CD14-positive monocyte (primary cell): ENCODE results near the gene DLX4. TPM values are rescaled to one million over a fixed set of nuclear protein-coding genes. Genes with fewer than 3 reads are reported as not detected.
A peak's percentile ranks its signal among the peaks of the same experiment; 100 is the strongest.

Experiments
- DNase-seq, 3 donors: peaks; one replicate each; pipeline ENCODE4 v3.0.0-alpha.2; 2011 to 2022
- H2AFZ ChIP-seq: 2 replicates; pipeline ENCODE4 v1.6.0; 2012; ENCODE audit warnings: mild to moderate bottlenecking, low read depth, low read length, inconsistent platforms; ENCODE audit not compliant: insufficient read depth, poor library complexity, severe bottlenecking
- H3K27ac ChIP-seq, 2 donors: 1 replicate in 1 of 2; 2 replicates in 1 of 2; pipeline ENCODE4 v1.5.1; 2012 to 2013; ENCODE audit warnings: low read length in 2 of 2, control low read depth in 1 of 2, inconsistent platforms in 1 of 2, low read depth in 1 of 2, mild to moderate bottlenecking in 1 of 2
- H3K27me3 ChIP-seq, 2 donors: one replicate each; pipeline versions ENCODE4 v1.6.0 to v1.6.1; 2011 to 2013; ENCODE audit warnings: low read length in 2 of 2; ENCODE audit not compliant: control insufficient read depth in 2 of 2, insufficient read depth in 2 of 2
- H3K36me3 ChIP-seq, 2 donors: replicated peaks in 1 of 2; 1 replicate in 1 of 2; 2 replicates in 1 of 2; pipeline versions ENCODE4 v1.5.1 to v1.6.1; 2012 to 2013; ENCODE audit warnings: low read length in 2 of 2, control low read depth in 1 of 2, inconsistent platforms in 1 of 2, mild to moderate bottlenecking in 1 of 2; ENCODE audit not compliant: insufficient read depth in 2 of 2, control insufficient read depth in 1 of 2
- H3K4me1 ChIP-seq, 2 donors: 1 replicate in 1 of 2; 2 replicates in 1 of 2; pipeline versions ENCODE4 v1.5.1 to v1.6.1; 2012 to 2013; ENCODE audit warnings: low read length in 2 of 2, control low read depth in 1 of 2, inconsistent platforms in 1 of 2, mild to moderate bottlenecking in 1 of 2, moderate library complexity in 1 of 2; ENCODE audit not compliant: insufficient read depth in 2 of 2, control insufficient read depth in 1 of 2
- H3K4me2 ChIP-seq: replicated peaks from 2 replicates; pipeline ENCODE3; 2012; ENCODE audit warnings: low read length, moderate library complexity, mild to moderate bottlenecking; ENCODE audit not compliant: poor library complexity, severe bottlenecking; ENCODE audit errors: extremely low read depth
- H3K4me3 ChIP-seq, 3 experiments: fragments of 200-600 bp in 1 of 3; sonication (generic) in 1 of 3; replicated peaks in 1 of 3; 1 replicate in 2 of 3; 2 replicates in 1 of 3; pipeline ENCODE4 v1.5.1; 2011 to 2013; ENCODE audit warnings: low read length in 3 of 3, mild to moderate bottlenecking in 3 of 3, control low read depth in 2 of 3, low read depth in 2 of 3, inconsistent platforms in 1 of 3, moderate library complexity in 1 of 3
- H3K79me2 ChIP-seq: 2 replicates; pipeline ENCODE4 v1.6.0; 2012; ENCODE audit warnings: mild to moderate bottlenecking, control low read depth, inconsistent platforms, low read length, moderate library complexity; ENCODE audit not compliant: insufficient read depth
- H3K9ac ChIP-seq: 2 replicates; pipeline ENCODE4 v1.6.0; 2017; ENCODE audit warnings: low read length, mild to moderate bottlenecking; ENCODE audit not compliant: insufficient read depth, poor library complexity, severe bottlenecking
- H3K9me3 ChIP-seq, 2 donors: replicated peaks in 1 of 2; 1 replicate in 1 of 2; 2 replicates in 1 of 2; pipeline versions ENCODE4 v1.5.1 to v1.6.1; 2012 to 2013; ENCODE audit warnings: low read length in 2 of 2, control low read depth in 1 of 2; ENCODE audit not compliant: control insufficient read depth in 1 of 2, insufficient read depth in 1 of 2
- H4K20me1 ChIP-seq: 2 replicates; pipeline ENCODE4 v1.6.0; 2012; ENCODE audit warnings: mild to moderate bottlenecking, low read length, control low read depth, moderate library complexity; ENCODE audit not compliant: insufficient read depth
- H3K27ac Mint-ChIP-seq, 7 donors: one replicate each; pipeline ENCODE4 v1.8.0; 2020; ENCODE audit warnings: mild to moderate bottlenecking in 7 of 7, mixed read lengths in 7 of 7, moderate library complexity in 6 of 7, inconsistent platforms in 2 of 7
- H3K27me3 Mint-ChIP-seq, 3 donors: one replicate each; pipeline ENCODE4 v1.8.0; 2021 to 2022; ENCODE audit warnings: low read depth in 3 of 3, mild to moderate bottlenecking in 3 of 3, mixed read lengths in 3 of 3, moderate library complexity in 3 of 3, inconsistent platforms in 1 of 3
- H3K36me3 Mint-ChIP-seq, 2 donors: one replicate each; pipeline ENCODE4 v1.8.0; 2020; ENCODE audit warnings: mixed read lengths in 2 of 2, inconsistent platforms in 1 of 2, mild to moderate bottlenecking in 1 of 2
- H3K4me1 Mint-ChIP-seq: one replicate; pipeline ENCODE4 v1.8.0; 2020; ENCODE audit warnings: mild to moderate bottlenecking, mixed read lengths
- H3K4me3 Mint-ChIP-seq, 2 donors: one replicate each; pipeline ENCODE4 v1.8.0; 2020; ENCODE audit warnings: mild to moderate bottlenecking in 2 of 2, mixed read lengths in 2 of 2, moderate library complexity in 1 of 2
- H3K9me3 Mint-ChIP-seq, 7 donors: one replicate each; pipeline ENCODE4 v1.8.0; 2020 to 2022; ENCODE audit warnings: mixed read lengths in 7 of 7, mild to moderate bottlenecking in 6 of 7, moderate library complexity in 6 of 7, inconsistent platforms in 2 of 7
- CTCF ChIP-seq: fragments of 200-600 bp; IDR thresholded peaks from one replicate; pipeline ENCODE4 v1.8.0; 2022; ENCODE audit warnings: antibody characterized with exemption, mild to moderate bottlenecking
- WGBS: methylation state at CpG from one replicate; pipeline ENCODE4 v1.1.5; 2013; ENCODE audit warnings: missing lambda C conversion rate; ENCODE audit not compliant: insufficient coverage; 5-methylcytosine and 5-hydroxymethylcytosine counted together
- intact Hi-C, 2 donors: fragments of 100-400 bp; cut with micrococcal nuclease; formaldehyde crosslinking; loops; one replicate each; pipeline versions ENCODE4 v1.15.0 to v1.15.1; 2023
- polyA plus RNA-seq, 3 donors: library from polyadenylated mRNA; depleted of rRNA in 1 of 3; unstranded in 2 of 3; stranded (reverse) in 1 of 3; fragments of 300-500 nt in 2 of 3; fragments of >200 nt in 1 of 3; fragmentation: Illumina TruSeq in 2 of 3; gene quantifications; 1 replicate in 2 of 3; 2 replicates in 1 of 3; pipeline ENCODE4 v1.2.3, GENCODE V29; 2012 to 2021

DLX4 gene
- polyA plus RNA-seq, 3 donors, result 0.20 to 3.5 TPM; not detected in 1

GRCh38 chr17:49991409-49991808, 22.4 kb downstream of the DLX4 start:
- intact Hi-C loops, result loop anchor here in 1 of 2 donors (10.0 kb wide), 1 partner anchor 417 kb away; the partner anchor contains the start of gene NXPH3
- WGBS, result 90% methylated on average over 7 of the region's 14 CpGs
- Mint-ChIP-seq H3K4me1 (peaks cover 28% of the 10 kb centered on the region), H3K27ac (no peak overlapping the region), H3K27me3 (peaks cover 85 to 98% (median 95%) of the 10 kb centered on the region in 3 donors), H3K4me3 (peak overlapping the region in 1 of 2 donors; percentile 55), H3K9me3 (peaks cover 3 to 23% (median 12%) of the 10 kb centered on the region in 7 donors), H3K36me3 (peaks cover 0 to 11% of the 10 kb centered on the region in 2 donors)
- H3K9me3 ChIP-seq, result peaks cover 9 to 33% of the 10 kb centered on the region in 2 donors
- no peak for DNase-seq
- no peaks in the 10 kb centered on the region for H4K20me1 ChIP-seq
- H3K79me2 ChIP-seq, result no peaks in the 10 kb centered on the region
- no peak overlapping the region for H3K27ac ChIP-seq
- H3K4me2 ChIP-seq, result no peak overlapping the region
- H2AFZ ChIP-seq, result no peak overlapping the region
- no peaks in the 10 kb centered on the region for H3K36me3 ChIP-seq
- no peak for TF ChIP-seq CTCF
- H3K27me3 ChIP-seq, result peaks cover 49 to 95% of the 10 kb centered on the region in 2 donors
- peaks cover 7 to 33% of the 10 kb centered on the region in 2 donors for H3K4me1 ChIP-seq
- H3K9ac ChIP-seq, result no peak overlapping the region
- no peak overlapping the region for H3K4me3 ChIP-seq

DNA sequence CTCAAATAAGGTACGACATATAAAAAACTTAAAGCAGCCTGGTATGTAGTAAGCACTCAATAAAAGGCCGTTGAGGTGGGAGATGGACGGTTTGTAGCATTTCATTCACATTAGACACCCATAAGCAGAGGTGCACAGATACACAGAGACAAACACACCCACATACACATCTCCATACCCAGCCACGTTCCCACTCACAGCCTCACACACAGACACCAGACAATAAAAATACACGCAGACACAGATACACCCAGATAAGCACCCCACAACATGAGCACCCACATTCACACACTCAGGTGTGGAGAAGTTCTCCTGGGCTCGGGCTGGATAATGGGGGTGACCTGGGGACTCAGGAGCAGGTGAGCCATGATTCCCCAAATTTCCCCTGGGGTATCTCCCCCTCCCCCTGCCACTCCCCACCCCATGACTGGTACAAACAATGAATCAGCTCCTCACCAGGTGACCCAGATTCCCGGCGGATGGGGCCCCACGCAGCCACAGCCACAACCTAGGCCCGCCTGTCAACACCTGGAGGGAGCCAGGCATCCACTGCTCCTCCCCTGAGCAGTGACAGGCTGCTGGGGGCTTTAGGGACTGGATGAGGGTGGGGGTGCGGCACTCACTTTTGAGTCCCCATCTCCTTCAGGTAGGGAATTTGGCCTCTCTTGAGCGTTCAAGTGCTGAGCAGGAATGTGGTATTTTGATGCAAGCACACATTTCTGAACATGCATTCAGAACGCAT, 23.4 kb downstream of the DLX4 start:
- peaks cover 31% of the 10 kb centered on the region for H3K4me1 Mint-ChIP-seq
- Histone ChIP-seq H3K27ac (no peak overlapping the region), H3K4me3 (no peak overlapping the region), H3K4me2 (no peak overlapping the region), H3K36me3 (no peaks in the 10 kb centered on the region), H3K9ac (no peak overlapping the region), H3K27me3 (peaks cover 50 to 94% of the 10 kb centered on the region in 2 donors), H3K4me1 (peaks cover 13 to 41% of the 10 kb centered on the region in 2 donors), H2AFZ (no peak overlapping the region), H3K9me3 (peaks cover 9 to 33% of the 10 kb centered on the region in 2 donors), H4K20me1 (no peaks in the 10 kb centered on the region), H3K79me2 (no peaks in the 10 kb centered on the region)
- TF ChIP-seq CTCF, result no peak
- peaks cover 3 to 24% (median 13%) of the 10 kb centered on the region in 7 donors for H3K9me3 Mint-ChIP-seq
- peak overlapping the region in 1 of 2 donors; percentile 77 for H3K4me3 Mint-ChIP-seq
- H3K27ac Mint-ChIP-seq, result peak overlapping the region in 1 of 7 donors; percentile 14
- H3K27me3 Mint-ChIP-seq, result peaks cover 86 to 98% (median 92%) of the 10 kb centered on the region in 3 donors
- DNase-seq, result no peak
- peaks cover 0 to 11% of the 10 kb centered on the region in 2 donors for H3K36me3 Mint-ChIP-seq
- 81% methylated on average over 3 of the region's 13 CpGs for WGBS
- intact Hi-C loops, result loop anchor here in 1 of 2 donors (10.0 kb wide), 1 partner anchor 418 kb away; the partner anchor contains the start of gene NXPH3
